K562 (cell line): ENCODE measurements around the gene OXA1L. TPM values are rescaled to one million over a fixed set of nuclear protein-coding genes. Genes with fewer than 3 reads are reported as not detected.

Experiments
- ATF6 ChIP-seq: sonication (generic); formaldehyde crosslinking; IDR thresholded peaks from 2 replicates; pipeline ENCODE4 v1.4.0; 2020; ENCODE audit warnings: mild to moderate bottlenecking, missing genetic modification reagents
- CHAMP1 ChIP-seq: fragments of 450-650 bp; IDR thresholded peaks from 2 replicates; pipeline ENCODE4 v1.6.1; 2016; ENCODE audit warnings: mild to moderate bottlenecking
- CREM ChIP-seq: IDR thresholded peaks from 2 replicates; pipeline ENCODE4 v1.6.1; 2014; ENCODE audit warnings: antibody characterized with exemption, low read depth
- E2F8 ChIP-seq: fragments of 450-650 bp; IDR thresholded peaks from 2 replicates; pipeline ENCODE4 v1.7.1; 2018; ENCODE audit warnings: mild to moderate bottlenecking, low read depth; ENCODE audit not compliant: partially characterized antibody
- HIVEP1 ChIP-seq: fragments of 250-450 bp; sonication (Bioruptor Pico); IDR thresholded peaks from 2 replicates; pipeline ENCODE4 v1.4.0; 2020; ENCODE audit warnings: mild to moderate bottlenecking
- HOXB6 ChIP-seq: fragments of 250-450 bp; sonication (Bioruptor Pico); IDR thresholded peaks from 2 replicates; pipeline ENCODE4 v1.5.1; 2022; ENCODE audit warnings: mild to moderate bottlenecking, borderline replicate concordance
- MCM3 ChIP-seq: fragments of 450-650 bp; IDR thresholded peaks from 2 replicates; pipeline ENCODE4 v1.6.1; 2016
- RBM17 ChIP-seq: fragments of 200-400 bp; formaldehyde crosslinking; IDR thresholded peaks from 2 replicates; pipeline ENCODE4 v1.6.1; 2017; ENCODE audit warnings: low read depth, mild to moderate bottlenecking, low read length, borderline replicate concordance
- THAP7 ChIP-seq: fragments of 250-450 bp; sonication (Bioruptor Pico); IDR thresholded peaks from 2 replicates; pipeline ENCODE4 v1.5.0; 2021
- THRA ChIP-seq: fragments of 450-650 bp; IDR thresholded peaks from 2 replicates; pipeline ENCODE4 v1.6.1; 2017; ENCODE audit warnings: mild to moderate bottlenecking, moderate library complexity
- ZBTB12 ChIP-seq: fragments of 250-450 bp; sonication (Bioruptor Pico); IDR thresholded peaks from 2 replicates; pipeline ENCODE4 v1.4.0; 2020
- ZBTB26 ChIP-seq: fragments of 450-650 bp; formaldehyde crosslinking; IDR thresholded peaks from 2 replicates; pipeline ENCODE4 v1.4.0; 2022; ENCODE audit warnings: missing genetic modification characterization
- ZNF175 ChIP-seq: fragments of 200-800 bp; sonication (Bioruptor generic); IDR thresholded peaks from 2 replicates; pipeline ENCODE4 v1.6.1; 2016; ENCODE audit warnings: low read depth, mild to moderate bottlenecking, missing genetic modification characterization, missing compliant biosample characterization
- ZNF75A ChIP-seq: fragments of 450-650 bp; formaldehyde crosslinking; IDR thresholded peaks from 2 replicates; pipeline ENCODE4 v1.4.0; 2020; ENCODE audit warnings: mild to moderate bottlenecking
- polyA plus RNA-seq, 8 experiments: library from polyadenylated mRNA; depleted of rRNA in 4 of 8; stranded (reverse) in 5 of 8; unstranded in 3 of 8; fragments of >200 nt; fragmentation: Nextera tagmentation in 2 of 8; fragmentation: Illumina TruSeq in 1 of 8; extraction: Ambion mirVana in 2 of 8; extraction: Trizol in 1 of 8; gene quantifications; 2 replicates each; pipeline versions ENCODE4 v1.2.1 to v1.2.3, GENCODE V29; 2011 to 2014; ENCODE audit warnings: inconsistent platforms in 1 of 8, missing spikeins in 1 of 8
- total RNA-seq, 7 experiments: library from RNA; depleted of rRNA in 6 of 7; stranded (reverse); fragments of >200 nt in 6 of 7; fragmentation: Illumina TruSeq in 2 of 7; extraction: Trizol in 2 of 7; gene quantifications; 2 replicates each; pipeline versions ENCODE4 v1.2.1 to v1.2.3, GENCODE V29; 2011 to 2021; ENCODE audit warnings: low replicate concordance in 1 of 7

Gene OXA1L
- total and polyA plus RNA-seq, 9 of the 15 experiments (the other 6 are each of a cell fraction or from before 2014, with no cell fraction given) = 100 to 204 (median 145) TPM

- TF ChIP-seq THRA (peak; percentile 100), E2F8 (no peak), CREM (peak; percentile 35; the same call in 1 of the 2 replicates), ZNF175 (CRISPR knock-in tag) (no peak), ZBTB12 (CRISPR knock-in tag) (peak; percentile 47), ATF6 (CRISPR knock-in tag) (peak; percentile 81; the same call in 1 of the 2 replicates), ZBTB26 (CRISPR knock-in tag) (no peak), HIVEP1 (no peak), RBM17 (no peak), MCM3 (no peak), ZNF75A (CRISPR knock-in tag) (no peak), HOXB6 (CRISPR knock-in tag) (no peak), CHAMP1 (no peak), THAP7 (CRISPR knock-in tag) (no peak)
Observed at GRCh38 chr14:22766457-22767322, at the start of gene OXA1L (continued).
